A673 (cell line): Measurements from ENCODE around the gene SUPT6H. TPM values are rescaled to one million over a fixed set of nuclear protein-coding genes. Genes with fewer than 3 reads are reported as not detected.
A peak's percentile ranks its signal among the peaks of the same experiment; 100 is the strongest.

Experiments used
- BruUV-seq: library from RNA; stranded (reverse); fragments of 400-500 nt; replicated peaks from 2 replicates; lab custom pipeline; 2021; lab: Mats Ljungman, UMichigan
- CTCF ChIA-PET: fragments of 300-600 bp; sonication (Branson Sonifier 250); formaldehyde crosslinking; loops from one replicate; lab custom pipeline; 2022; ENCODE audit warnings: antibody characterized with exemption; lab: Charles Lee
- POLR2A ChIA-PET: fragments of 300-600 bp; sonication (Branson Sonifier 250); formaldehyde crosslinking; loops from one replicate; lab custom pipeline; 2022; ENCODE audit warnings: antibody characterized with exemption; ENCODE audit not compliant: low non-redundant PET; lab: Charles Lee
- DNase-seq: peaks from one replicate; pipeline ENCODE4 v3.0.0-alpha.2; 2015; ENCODE audit warnings: low spot score
- H3K27ac ChIP-seq: fragments of 200-600 bp; sonication (generic); 2 replicates; pipeline ENCODE4 v1.5.1; 2016; ENCODE audit warnings: mixed run types, low read depth, mild to moderate bottlenecking, mixed read lengths, antibody characterized with exemption, low read length; ENCODE audit not compliant: poor library complexity, severe bottlenecking
- H3K27me3 ChIP-seq: fragments of 200-600 bp; sonication (generic); replicated peaks from 2 replicates; pipeline ENCODE4 v1.6.1; 2017; ENCODE audit warnings: mixed run types, low read depth, mild to moderate bottlenecking, mixed read lengths, antibody characterized with exemption, low read length; ENCODE audit not compliant: insufficient read depth, poor library complexity
- H3K36me3 ChIP-seq: fragments of 200-600 bp; sonication (generic); 2 replicates; pipeline ENCODE4 v1.6.1; 2016; ENCODE audit warnings: mixed run types, mild to moderate bottlenecking, mixed read lengths, antibody characterized with exemption, low read length; ENCODE audit not compliant: insufficient read depth, poor library complexity, severe bottlenecking
- H3K4me1 ChIP-seq: fragments of 200-600 bp; sonication (generic); 2 replicates; pipeline ENCODE4 v1.6.1; 2017; ENCODE audit warnings: mixed run types, mild to moderate bottlenecking, mixed read lengths, antibody characterized with exemption, low read length; ENCODE audit not compliant: insufficient read depth, poor library complexity, severe bottlenecking
- H3K4me3 ChIP-seq: fragments of 200-600 bp; sonication (generic); 2 replicates; pipeline ENCODE4 v1.5.1; 2016; ENCODE audit warnings: low read depth, mixed run types, mild to moderate bottlenecking, mixed read lengths, low read length; ENCODE audit not compliant: poor library complexity, severe bottlenecking
- H3K9me3 ChIP-seq: fragments of 200-600 bp; sonication (generic); 2 replicates; pipeline ENCODE4 v1.6.1; 2016; ENCODE audit warnings: mixed run types, low read depth, mild to moderate bottlenecking, mixed read lengths, antibody characterized with exemption, low read length; ENCODE audit not compliant: poor library complexity, severe bottlenecking
- EZH2 ChIP-seq: fragments of 200-600 bp; sonication (generic); IDR thresholded peaks from 2 replicates; pipeline ENCODE4 v1.6.1; 2017; ENCODE audit warnings: borderline replicate concordance, low read depth, mild to moderate bottlenecking, mixed read lengths, antibody characterized with exemption, low read length; ENCODE audit not compliant: poor library complexity, severe bottlenecking
- intact Hi-C: fragments of 100-400 bp; cut with micrococcal nuclease; formaldehyde crosslinking; loops from one replicate; pipeline ENCODE4 v1.10.0; 2022; ENCODE audit not compliant: unreplicated experiment
- total RNA-seq: library from RNA; stranded (reverse); gene quantifications from 2 replicates; pipeline ENCODE4 v1.2.3, GENCODE V29; 2021
- TF ChIP-seq, protein P1 (sequence below): fragments of 300-800, 200-600 bp; sonication (generic); conservative IDR thresholded peaks from 2 replicates; pipeline ENCODE4 v1.5.1; 2017; ENCODE audit warnings: low read depth, mild to moderate bottlenecking, antibody characterized with exemption, low read length, moderate library complexity, mixed read lengths

The SUPT6H gene
- total RNA-seq, 1 experiment from 2014 or later: 105 TPM

- H3K4me1 ChIP-seq: peaks cover 4% of the 10 kb centered on the region
- DNase-seq: no peak
- POLR2A ChIA-PET: no interaction called here
- CTCF ChIA-PET: no interaction called here
- no peak overlapping the region for H3K4me3 ChIP-seq
- TSS peak; percentile 29 for BruUV-seq
- no peaks in the 10 kb centered on the region for H3K9me3 ChIP-seq
- no peak overlapping the region for H3K27ac ChIP-seq
- no peak for TF ChIP-seq EZH2
- TF ChIP-seq, protein P1, sequence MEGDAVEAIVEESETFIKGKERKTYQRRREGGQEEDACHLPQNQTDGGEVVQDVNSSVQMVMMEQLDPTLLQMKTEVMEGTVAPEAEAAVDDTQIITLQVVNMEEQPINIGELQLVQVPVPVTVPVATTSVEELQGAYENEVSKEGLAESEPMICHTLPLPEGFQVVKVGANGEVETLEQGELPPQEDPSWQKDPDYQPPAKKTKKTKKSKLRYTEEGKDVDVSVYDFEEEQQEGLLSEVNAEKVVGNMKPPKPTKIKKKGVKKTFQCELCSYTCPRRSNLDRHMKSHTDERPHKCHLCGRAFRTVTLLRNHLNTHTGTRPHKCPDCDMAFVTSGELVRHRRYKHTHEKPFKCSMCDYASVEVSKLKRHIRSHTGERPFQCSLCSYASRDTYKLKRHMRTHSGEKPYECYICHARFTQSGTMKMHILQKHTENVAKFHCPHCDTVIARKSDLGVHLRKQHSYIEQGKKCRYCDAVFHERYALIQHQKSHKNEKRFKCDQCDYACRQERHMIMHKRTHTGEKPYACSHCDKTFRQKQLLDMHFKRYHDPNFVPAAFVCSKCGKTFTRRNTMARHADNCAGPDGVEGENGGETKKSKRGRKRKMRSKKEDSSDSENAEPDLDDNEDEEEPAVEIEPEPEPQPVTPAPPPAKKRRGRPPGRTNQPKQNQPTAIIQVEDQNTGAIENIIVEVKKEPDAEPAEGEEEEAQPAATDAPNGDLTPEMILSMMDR: no peak
- peaks cover 8% of the 10 kb centered on the region for H3K36me3 ChIP-seq
- intact Hi-C loops: no loop called here
- no peaks in the 10 kb centered on the region for H3K27me3 ChIP-seq
These were observed 45.3 kb downstream of the SUPT6H start for GRCh38 chr17:28707339-28707720.

GRCh38 chr17:28710861-28711722, 49.1 kb downstream of the SUPT6H start:
- H3K4me1 ChIP-seq: peaks cover 9% of the 10 kb centered on the region
- CTCF ChIA-PET: interaction anchor here (0.5 to 0.6 kb wide), 2 partner anchors 8 to 16 kb away, joined by 5 to 6 read pairs; partner anchors contain the start of gene RPL23A
- TF ChIP-seq, protein P1: no peak
- TF ChIP-seq EZH2: no peak
- POLR2A ChIA-PET: interaction anchor here (0.6 to 1.1 kb wide), 4 partner anchors 9 to 413 kb away, joined by 3 to 10 read pairs (median 6); no protein-coding TSS in a partner anchor
- peak overlapping the region; percentile 85 for H3K27ac ChIP-seq
- H3K9me3 ChIP-seq: no peaks in the 10 kb centered on the region
- H3K27me3 ChIP-seq: no peaks in the 10 kb centered on the region
- peaks cover 27% of the 10 kb centered on the region for H3K36me3 ChIP-seq
- peak; percentile 95 for DNase-seq
- intact Hi-C loops: loop anchor here (5.0 kb wide), 1 partner anchor 49 kb away; the partner anchor contains the start of genes SDF2 and SUPT6H
- H3K4me3 ChIP-seq: peak overlapping the region; percentile 56
- BruUV-seq: no TSS peak

- Histone ChIP-seq H3K4me1 (peaks cover 15% of the 10 kb centered on the region), H3K9me3 (no peaks in the 10 kb centered on the region), H3K36me3 (peaks cover 27% of the 10 kb centered on the region), H3K27me3 (no peaks in the 10 kb centered on the region), H3K27ac (peak within 1 kb of the TSS; percentile 85), H3K4me3 (peak within 1 kb of the TSS; percentile 56)
- BruUV-seq: no TSS peak
- no peak for DNase-seq
- intact Hi-C loops: loop anchor here (5.0 kb wide), 1 partner anchor 49 kb away; the partner anchor contains the start of genes SDF2 and SUPT6H
- ChIA-PET CTCF (interaction anchor here (0.6 kb wide), 1 partner anchor 8 kb away, joined by 5 read pairs; the partner anchor contains the start of gene RPL23A), POLR2A (interaction anchor here (0.6 kb wide), 1 partner anchor 412 kb away, joined by 7 read pairs; no protein-coding TSS in a partner anchor)
- TF ChIP-seq, protein P1: no peak
- no peak for TF ChIP-seq EZH2
These were observed 49.7 kb downstream of the SUPT6H start, which contains the start of gene PROCA1 for GRCh38 chr17:28711723-28712031. Gene PROCA1, minus strand, starts transcription at chr17:28711888. Its CDS starts 228 bp downstream, at chr17:28711660.
